Retina (tissue), 1 donor: Measurements from ENCODE around the gene HIP1.
"Not testable (repeated sequence)": the region's sequence is repeated elsewhere in the genome, so short reads cannot be mapped to it uniquely, and the experiment has no call there.

Experiments
- DNase-seq: peaks from one replicate; pipeline ENCODE4 v3.0.0-alpha.2; 2016

Gene HIP1

DNA sequence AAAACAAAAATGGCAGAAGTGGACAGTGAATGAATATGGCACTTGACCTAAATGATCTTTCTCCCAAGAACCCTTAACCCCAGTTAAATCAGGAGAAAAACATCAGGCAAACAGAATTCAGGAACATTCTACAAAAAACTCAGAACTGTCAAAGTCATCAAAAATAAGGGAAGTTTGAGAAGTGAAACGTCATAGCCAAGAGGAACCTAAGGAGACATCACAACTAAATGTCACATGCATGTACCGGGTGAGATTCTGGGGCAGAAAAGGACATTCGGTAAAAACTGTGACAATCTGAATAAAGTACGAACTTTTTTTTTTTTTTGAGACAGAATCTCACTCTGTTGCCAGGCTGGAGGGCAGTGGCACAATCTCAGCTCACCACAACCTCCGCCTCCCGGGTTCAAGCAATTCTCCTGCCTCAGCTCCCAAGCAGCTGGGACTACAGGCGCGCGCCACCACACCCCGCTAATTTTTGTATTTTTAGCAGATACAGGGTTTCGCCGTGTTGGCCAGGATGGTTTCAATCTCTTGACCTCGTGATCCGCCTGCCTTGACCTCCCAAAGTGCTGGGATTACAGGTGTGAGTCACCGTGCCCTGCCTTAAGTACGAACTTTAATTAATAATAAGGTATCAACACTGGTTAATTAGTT is 169.0 kb downstream of the HIP1 start:
- DNase-seq, result not testable (repeated sequence)

GRCh38 chr7:75567948-75568595 is 170.7 kb downstream of the HIP1 start:
- peak; percentile 65 for DNase-seq

GRCh38 chr7:75565132-75565837 is 173.5 kb downstream of the HIP1 start:
- DNase-seq, result no peak

DNA sequence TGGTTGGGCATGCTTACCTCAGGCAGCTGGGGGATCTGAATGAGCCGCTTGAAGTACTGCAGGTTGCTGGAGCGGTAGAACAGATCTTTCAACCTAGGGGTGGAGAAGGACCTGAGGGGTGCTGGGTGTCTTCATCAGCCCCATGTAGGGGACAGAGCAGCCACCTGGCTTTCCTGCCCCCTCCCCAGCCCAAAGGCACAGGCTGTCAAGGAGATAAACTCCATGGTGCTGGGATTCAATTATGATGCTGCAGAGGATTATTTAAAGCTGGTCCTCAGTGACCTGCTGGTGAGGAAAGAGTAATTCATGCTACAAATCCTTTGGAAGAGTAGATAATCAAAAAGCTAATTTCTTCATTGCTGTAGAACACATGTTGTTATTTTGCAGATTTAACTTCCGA is 175.6 kb downstream of the HIP1 start:
- DNase-seq, result no peak

DNA sequence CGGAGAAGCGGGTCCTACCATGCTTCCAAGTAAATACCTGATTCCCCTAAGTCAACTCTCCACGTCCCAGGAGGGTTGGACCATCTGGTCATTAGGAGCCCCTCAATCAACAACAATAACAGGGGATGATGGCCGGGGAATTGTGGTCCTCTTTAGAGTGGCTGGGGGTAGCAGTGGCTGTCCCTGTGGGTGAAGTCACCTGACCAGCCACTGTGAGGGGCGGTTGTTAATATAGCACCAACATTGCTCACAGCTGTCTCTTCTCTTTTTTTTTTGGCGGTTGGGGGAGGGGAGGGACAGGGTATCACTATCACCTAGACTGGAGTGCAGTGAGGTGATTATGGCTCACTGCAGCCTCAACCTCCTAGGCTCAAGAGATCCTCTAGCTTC is 178.8 kb downstream of the HIP1 start:
- no peak for DNase-seq

- DNase-seq, result peak; percentile 67
Measured at GRCh38 chr7:75559355-75559975, 179.3 kb downstream of the HIP1 start.

DNA sequence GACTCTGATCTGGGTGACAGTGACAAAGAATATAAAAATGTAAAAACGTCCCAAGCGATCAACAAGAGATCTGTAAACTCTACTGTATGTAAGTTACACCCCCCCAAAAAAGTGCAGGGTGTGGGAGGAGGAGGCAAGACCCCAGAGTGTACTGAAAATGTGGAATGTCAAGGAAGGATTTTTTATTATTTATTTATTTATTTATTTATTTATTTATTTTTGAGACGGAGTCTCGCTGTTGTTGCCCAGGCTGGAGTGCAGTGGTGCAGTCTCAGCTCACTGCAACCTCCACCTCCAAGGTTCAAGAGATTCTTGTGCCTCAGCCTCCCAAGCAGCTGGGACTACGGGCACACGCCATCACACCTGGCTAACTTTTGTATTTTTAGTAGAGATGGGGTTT is 181.9 kb downstream of the HIP1 start:
- not testable (repeated sequence) for DNase-seq

GRCh38 chr7:75555736-75556135 is 183.0 kb downstream of the HIP1 start:
- no peak for DNase-seq

DNA sequence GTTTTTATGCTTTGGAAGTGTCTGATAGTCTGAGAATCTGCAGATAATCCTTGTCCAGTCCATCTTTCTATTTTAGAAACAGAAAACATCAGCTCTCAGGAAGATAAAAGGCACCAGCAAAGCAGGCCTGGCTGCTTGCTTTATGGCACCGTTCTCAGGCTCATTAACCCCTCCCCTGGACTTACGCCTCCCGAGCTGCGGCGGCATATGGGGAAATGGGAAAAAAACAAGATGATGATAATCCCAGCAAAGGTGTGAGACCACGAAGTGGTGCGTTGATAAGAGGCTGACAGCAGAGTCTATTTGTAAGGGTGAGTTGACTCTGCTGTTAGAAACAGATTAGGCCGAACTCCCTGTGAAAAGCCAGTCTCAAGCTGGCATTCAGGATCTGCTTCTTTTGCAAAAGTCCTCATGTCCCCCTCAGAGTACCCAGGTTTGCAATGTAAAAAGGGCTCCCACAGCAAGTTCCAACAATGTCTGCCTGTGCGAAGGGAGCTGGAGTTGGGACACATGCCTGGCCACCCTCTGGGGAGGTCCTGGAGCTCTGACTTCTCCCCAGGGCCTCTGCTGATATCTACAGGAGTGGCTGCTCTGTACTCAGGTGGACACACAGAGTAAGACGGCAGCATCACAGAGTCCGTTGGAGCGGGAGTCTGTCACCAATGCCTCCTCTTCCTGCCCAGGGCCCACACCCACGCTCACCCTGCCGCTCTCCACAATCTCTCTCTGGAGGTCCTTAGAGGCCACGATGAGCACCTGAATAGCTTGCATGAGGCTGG is 192.3 kb downstream of the HIP1 start:
- DNase-seq, result no peak

DNA sequence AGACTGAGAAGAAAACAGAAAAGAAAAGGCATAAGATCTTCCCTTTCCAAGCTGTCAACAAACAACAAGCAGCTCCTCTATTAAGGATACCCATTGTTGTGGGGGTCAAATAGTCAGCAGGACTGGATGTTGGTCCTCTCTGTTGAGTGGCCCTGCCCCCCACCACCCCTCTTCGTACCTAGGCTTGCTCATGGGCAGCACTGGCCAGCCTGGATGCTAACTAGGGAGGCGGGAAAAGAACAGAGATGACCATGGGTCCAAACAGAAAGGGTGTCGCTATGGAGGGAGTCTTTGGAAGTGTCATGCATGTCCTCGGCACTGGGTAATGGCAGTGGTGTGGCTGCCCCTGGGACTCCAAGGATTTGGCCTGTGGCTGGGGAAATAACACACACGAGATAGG is 201.0 kb downstream of the HIP1 start:
- no peak for DNase-seq

DNA sequence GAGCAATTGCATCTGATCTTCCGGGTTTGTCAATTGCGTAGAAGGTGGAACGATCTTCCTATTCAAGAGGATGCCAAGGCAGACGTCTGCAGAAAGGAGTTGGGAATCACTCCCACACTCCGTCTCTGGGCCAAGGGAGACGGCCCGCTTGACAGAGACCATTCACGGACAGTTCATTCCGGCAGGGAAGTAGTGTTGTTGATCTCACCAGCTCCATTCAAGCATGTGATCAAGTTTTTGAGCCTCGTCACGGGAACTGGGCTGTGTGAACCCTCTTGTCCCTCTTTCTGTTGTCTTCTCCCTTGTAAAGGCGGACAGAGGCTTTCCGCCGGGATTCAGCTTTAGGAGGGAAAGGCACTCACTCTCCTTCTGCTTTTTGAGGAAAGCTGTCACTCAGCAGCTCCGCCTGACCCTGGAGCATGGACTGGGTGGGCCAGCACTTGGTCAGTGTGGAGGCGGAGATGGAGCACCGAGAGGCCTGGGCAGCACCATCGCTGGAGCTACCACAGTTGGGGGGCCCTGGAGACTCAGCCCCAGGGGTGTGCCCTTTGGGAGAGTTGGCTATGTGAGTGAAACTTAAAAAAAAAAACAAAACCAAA is 201.7 kb downstream of the HIP1 start:
- DNase-seq, result no peak

DNA sequence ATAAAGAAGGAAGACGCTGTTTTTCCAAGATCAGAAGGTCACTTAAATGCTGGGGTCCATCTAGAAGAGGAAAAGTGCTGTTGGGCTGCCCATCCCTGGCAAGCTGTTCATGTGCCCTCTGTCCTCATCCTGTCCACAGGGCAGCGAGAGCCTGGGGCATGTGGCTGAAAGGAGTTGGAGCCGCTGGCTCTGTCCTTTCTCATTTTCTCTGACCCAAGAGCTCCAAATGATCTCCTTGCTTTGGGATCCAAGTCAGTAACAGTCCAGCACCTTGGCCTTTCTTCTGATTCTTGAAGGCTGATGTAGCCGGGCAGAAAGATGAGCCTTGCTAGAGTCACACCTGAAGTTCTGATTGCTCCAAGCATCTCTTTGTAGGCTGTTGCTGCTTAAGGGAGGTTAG is 202.2 kb downstream of the HIP1 start:
- DNase-seq, result no peak

DNA sequence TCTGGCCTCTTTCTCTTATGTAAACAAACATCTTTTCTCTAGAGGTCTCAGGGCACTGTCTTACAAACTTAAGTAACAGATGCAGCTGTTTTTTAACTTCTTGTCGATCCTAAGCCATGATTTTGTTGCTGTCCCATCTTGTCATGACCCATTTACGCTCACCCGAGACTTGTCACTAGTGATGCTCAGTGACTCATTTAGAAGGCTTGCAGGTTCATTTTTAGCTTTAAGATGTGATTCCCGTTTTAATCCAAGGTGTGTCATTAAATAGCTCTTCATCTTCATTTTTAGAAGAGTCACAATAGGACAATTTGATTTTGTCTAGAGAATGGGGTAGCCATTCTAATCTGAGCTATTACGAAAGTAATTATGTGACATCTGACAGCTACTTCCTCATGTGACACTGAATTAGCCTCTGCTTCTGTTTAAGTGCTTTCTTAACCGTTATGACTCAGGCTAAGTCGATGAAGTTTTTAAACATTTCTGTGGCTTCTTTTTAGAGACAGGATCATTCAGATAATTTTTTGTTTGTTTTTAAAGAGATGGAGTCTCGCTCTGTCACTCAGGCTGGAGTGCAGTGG is 203.9 kb downstream of the HIP1 start:
- DNase-seq, result no peak

DNA sequence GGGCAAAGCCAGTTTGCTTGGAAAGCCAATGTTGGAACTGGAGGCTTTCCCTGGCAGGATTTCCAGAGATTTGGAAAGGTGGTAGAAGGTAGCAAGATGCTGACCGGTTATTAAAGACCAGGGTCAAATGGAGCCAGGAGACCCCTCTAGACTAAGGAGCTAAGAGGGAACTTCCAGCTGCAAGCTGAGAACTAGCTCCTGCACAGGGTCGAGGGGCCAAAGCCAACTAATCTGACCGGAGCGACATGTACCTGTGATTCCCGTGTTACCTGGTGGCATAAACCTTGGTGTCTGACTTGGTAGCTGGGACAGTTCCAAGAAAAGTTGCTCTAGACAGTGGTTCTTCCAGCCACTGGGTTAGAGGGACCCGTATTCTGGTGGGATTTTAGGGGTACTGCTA is 204.8 kb downstream of the HIP1 start:
- no peak for DNase-seq

GRCh38 chr7:75532639-75533038 is 206.1 kb downstream of the HIP1 start:
- DNase-seq, result no peak

- DNase-seq, result no peak
Measured at GRCh38 chr7:75531359-75531821, 207.4 kb downstream of the HIP1 start.

DNA sequence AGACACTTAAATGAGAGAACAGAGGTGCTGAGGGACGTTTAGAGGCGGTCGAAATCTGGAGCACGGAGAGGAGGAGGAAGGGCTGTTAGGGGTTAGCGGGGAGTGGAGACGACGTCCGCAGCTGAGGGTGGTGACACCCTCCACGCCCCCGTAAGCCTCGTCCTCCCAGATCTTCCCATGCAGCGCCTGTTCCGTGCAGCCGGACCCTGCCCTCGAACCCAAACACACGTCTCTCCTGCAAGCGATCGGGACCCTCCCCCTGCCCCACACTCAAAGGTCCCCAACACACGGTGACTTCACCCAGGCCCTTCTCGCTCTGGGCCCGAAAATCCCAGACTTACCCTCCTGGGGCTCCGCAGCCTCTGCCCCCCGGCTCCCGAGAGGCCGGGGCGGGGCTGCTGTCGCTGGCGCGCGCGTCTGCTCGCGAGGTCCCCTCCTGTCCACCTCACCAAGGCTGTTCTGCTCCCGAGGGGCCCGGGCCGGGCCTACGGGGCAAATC is 211.5 kb downstream of the HIP1 start:
- DNase-seq, result peak; percentile 53

DNA sequence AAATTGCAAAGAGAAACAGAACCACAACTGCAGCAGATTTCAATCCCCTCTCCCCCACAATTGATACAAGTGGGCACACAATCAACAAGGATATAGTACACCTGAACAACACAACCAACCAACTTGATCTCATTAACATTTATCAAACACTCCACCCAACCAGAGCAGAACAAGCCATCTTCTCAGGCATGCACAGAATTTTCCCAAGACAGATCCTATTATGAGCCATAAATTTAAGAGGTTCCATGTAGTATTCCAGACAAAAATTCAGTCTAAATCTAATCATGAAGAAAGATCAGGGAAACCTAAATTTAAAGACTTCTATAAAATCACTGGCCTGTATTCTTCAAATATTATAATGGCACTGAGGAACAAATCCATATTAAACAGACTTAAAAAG is 217.0 kb downstream of the HIP1 start:
- DNase-seq, result not testable (repeated sequence)

GRCh38 chr7:75518842-75519241 is 219.9 kb downstream of the HIP1 start:
- DNase-seq, result not testable (repeated sequence)

DNA sequence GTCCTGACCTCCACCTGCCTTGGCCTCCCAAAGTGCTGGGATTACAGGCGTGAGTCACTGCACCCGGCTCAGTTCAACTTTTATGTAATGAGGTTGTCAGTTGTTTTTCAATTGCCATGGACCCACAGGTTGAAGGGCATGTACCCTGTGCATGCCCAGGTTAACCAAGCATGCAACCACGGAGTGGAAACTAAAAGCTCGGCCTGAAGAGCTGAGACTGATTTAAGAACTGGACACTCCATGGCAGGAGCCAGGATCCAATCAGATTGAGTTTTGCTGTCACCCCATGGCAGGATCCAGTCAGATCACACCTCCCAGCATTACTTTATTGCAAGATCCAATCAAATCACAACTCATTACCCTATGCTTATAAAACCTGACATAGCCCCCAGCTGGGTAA is 229.7 kb downstream of the HIP1 start:
- DNase-seq, result not testable (repeated sequence)

DNA sequence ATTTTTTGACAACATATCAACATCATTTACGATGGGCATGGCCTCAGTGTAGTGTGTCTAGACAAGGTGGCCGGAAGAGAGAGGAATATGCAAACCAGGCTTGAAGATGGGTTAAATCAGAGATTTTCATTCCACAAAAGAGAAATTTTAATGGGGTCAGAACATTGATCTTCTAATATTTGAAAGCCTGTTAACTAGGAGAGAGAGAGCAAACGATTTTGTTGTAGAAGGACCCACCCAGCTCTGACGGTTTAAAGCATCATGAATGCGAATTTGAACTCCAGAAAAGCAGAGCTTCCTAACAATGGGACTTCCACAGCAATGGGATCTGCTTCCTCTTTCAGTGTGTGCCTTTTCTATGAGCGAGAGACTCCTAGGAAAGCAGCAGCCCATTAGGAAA is 246.7 kb downstream of the HIP1 start, which contains the start of gene SPDYE5:
Gene SPDYE5, plus strand, starts transcription at position 301 of the 400 bp plus-strand sequence. CDS start 1,728 bp downstream, outside the sequence.
- DNase-seq, result not testable (repeated sequence)
